ENCODE measurements around the gene SLC6A18. TPM values are rescaled to one million over a fixed set of nuclear protein-coding genes. Genes with fewer than 3 reads are reported as not detected.

Gene SLC6A18
- total RNA-seq, 4 donors from 2014 or later = not detected

DNA sequence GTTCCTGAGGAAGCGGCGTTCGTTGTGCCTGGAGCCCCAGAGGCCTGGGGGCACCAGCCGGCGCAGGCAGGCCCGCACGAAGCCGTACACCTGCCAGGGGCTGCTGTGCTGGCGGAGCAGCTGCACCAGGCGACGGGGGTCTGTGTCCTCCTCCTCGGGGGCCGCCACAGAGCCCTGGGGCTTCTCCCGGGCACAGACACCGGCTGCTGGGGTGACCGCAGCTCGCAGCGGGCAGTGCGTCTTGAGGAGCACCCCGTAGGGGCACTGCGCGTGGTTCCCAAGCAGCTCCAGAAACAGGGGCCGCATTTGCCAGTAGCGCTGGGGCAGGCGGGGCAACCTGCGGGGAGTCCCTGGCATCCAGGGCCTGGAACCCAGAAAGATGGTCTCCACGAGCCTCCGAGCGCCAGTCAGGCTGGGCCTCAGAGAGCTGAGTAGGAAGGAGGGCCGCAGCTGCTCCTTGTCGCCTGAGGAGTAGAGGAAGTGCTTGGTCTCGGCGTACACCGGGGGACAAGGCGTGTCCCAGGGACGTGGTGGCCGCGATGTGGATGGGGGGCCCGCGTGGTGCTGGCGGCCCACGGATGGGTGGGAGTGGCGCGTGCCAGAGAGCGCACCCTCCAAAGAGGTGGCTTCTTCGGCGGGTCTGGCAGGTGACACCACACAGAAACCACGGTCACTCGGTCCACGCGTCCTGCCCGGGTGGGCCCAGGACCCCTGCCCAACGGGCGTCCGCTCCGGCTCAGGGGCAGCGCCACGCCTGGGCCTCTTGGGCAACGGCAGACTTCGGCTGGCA lies 68.4 kb downstream of the SLC6A18 start:
- TF ChIP-seq POLR2A (IDR thresholded peaks at IDR 0.05) (no peak), EP300 (IDR thresholded peaks at IDR 0.05) (no peak)
- TF ChIP-seq, protein P1, sequence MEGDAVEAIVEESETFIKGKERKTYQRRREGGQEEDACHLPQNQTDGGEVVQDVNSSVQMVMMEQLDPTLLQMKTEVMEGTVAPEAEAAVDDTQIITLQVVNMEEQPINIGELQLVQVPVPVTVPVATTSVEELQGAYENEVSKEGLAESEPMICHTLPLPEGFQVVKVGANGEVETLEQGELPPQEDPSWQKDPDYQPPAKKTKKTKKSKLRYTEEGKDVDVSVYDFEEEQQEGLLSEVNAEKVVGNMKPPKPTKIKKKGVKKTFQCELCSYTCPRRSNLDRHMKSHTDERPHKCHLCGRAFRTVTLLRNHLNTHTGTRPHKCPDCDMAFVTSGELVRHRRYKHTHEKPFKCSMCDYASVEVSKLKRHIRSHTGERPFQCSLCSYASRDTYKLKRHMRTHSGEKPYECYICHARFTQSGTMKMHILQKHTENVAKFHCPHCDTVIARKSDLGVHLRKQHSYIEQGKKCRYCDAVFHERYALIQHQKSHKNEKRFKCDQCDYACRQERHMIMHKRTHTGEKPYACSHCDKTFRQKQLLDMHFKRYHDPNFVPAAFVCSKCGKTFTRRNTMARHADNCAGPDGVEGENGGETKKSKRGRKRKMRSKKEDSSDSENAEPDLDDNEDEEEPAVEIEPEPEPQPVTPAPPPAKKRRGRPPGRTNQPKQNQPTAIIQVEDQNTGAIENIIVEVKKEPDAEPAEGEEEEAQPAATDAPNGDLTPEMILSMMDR (IDR thresholded peaks at IDR 0.05) = no peak
- H3K27ac ChIP-seq = no peak overlapping the region
- no peak for DNase-seq (ENCODE audit: low spot score in 2 of 2)
- peaks cover 0 to 37% of the 10 kb centered on the region in 2 donors for H3K27me3 ChIP-seq
- peaks cover 0 to 14% (median 3%) of the 10 kb centered on the region in 4 donors for H3K4me1 ChIP-seq
- H3K4me3 ChIP-seq = no peak overlapping the region
- H3K36me3 ChIP-seq = no peaks in the 10 kb centered on the region
- H3K9me3 ChIP-seq = peaks cover 0 to 4% (median 0%) of the 10 kb centered on the region in 4 donors
- WGBS, 2 donors = 88 to 91% methylated on average over 41 to 45 of the region's 60 CpGs

DNA sequence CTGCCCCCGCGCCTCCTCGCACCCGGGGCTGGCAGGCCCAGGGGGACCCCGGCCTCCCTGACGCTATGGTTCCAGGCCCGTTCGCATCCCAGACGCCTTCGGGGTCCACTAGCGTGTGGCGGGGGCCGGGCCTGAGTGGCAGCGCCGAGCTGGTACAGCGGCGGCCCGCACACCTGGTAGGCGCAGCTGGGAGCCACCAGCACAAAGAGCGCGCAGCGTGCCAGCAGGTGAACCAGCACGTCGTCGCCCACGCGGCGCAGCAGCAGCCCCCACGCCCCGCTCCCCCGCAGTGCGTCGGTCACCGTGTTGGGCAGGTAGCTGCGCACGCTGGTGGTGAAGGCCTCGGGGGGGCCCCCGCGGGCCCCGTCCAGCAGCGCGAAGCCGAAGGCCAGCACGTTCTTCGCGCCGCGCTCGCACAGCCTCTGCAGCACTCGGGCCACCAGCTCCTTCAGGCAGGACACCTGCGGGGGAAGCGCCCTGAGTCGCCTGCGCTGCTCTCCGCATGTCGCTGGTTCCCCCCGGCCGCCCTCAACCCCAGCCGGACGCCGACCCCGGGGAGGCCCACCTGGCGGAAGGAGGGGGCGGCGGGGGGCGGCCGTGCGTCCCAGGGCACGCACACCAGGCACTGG lies 69.1 kb downstream of the SLC6A18 start:
- peaks cover 0 to 14% (median 3%) of the 10 kb centered on the region in 4 donors for H3K4me1 ChIP-seq
- WGBS, 2 donors = 43 to 53% methylated on average over 37 of the region's 69 CpGs
- no peak overlapping the region for H3K4me3 ChIP-seq
- TF ChIP-seq, protein P1 (IDR thresholded peaks at IDR 0.05) = no peak
- TF ChIP-seq EP300 (IDR thresholded peaks at IDR 0.05) = no peak
- TF ChIP-seq POLR2A (IDR thresholded peaks at IDR 0.05) = no peak
- no peak overlapping the region for H3K27ac ChIP-seq
- H3K27me3 ChIP-seq = peaks cover 0 to 37% of the 10 kb centered on the region in 2 donors
- H3K36me3 ChIP-seq = no peaks in the 10 kb centered on the region
- H3K9me3 ChIP-seq = no peaks in the 10 kb centered on the region
- no peak for DNase-seq (ENCODE audit: low spot score in 2 of 2)

DNA sequence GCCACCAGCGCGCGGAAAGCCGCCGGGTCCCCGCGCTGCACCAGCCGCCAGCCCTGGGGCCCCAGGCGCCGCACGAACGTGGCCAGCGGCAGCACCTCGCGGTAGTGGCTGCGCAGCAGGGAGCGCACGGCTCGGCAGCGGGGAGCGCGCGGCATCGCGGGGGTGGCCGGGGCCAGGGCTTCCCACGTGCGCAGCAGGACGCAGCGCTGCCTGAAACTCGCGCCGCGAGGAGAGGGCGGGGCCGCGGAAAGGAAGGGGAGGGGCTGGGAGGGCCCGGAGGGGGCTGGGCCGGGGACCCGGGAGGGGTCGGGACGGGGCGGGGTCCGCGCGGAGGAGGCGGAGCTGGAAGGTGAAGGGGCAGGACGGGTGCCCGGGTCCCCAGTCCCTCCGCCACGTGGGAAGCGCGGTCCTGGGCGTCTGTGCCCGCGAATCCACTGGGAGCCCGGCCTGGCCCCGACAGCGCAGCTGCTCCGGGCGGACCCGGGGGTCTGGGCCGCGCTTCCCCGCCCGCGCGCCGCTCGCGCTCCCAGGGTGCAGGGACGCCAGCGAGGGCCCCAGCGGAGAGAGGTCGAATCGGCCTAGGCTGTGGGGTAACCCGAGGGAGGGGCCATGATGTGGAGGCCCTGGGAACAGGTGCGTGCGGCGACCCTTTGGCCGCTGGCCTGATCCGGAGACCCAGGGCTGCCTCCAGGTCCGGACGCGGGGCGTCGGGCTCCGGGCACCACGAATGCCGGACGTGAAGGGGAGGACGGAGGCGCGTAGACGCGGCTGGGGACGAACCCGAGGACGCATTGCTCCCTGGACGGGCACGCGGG lies 69.9 kb downstream of the SLC6A18 start, which contains the start of gene TERT:
TSS of gene TERT (minus strand) at position 234 of the 815 bp plus-strand sequence. CDS start at position 155, 79 bp downstream.
- Histone ChIP-seq H3K27me3 (peaks cover 0 to 37% of the 10 kb centered on the region in 2 donors), H3K4me1 (peaks cover 0 to 14% (median 3%) of the 10 kb centered on the region in 4 donors), H3K27ac (no peak within 1 kb of the TSS), H3K36me3 (no peaks in the 10 kb centered on the region), H3K4me3 (no peak within 1 kb of the TSS), H3K9me3 (no peaks in the 10 kb centered on the region)
- TF ChIP-seq EP300 (IDR thresholded peaks at IDR 0.05) (no peak), POLR2A (IDR thresholded peaks at IDR 0.05) (no peak)
- TF ChIP-seq, protein P1 (IDR thresholded peaks at IDR 0.05) = no peak
- 4 to 7% methylated on average over 5 to 43 of the region's 102 CpGs for WGBS, 2 donors
- DNase-seq (ENCODE audit: low spot score in 2 of 2) = no peak

DNA sequence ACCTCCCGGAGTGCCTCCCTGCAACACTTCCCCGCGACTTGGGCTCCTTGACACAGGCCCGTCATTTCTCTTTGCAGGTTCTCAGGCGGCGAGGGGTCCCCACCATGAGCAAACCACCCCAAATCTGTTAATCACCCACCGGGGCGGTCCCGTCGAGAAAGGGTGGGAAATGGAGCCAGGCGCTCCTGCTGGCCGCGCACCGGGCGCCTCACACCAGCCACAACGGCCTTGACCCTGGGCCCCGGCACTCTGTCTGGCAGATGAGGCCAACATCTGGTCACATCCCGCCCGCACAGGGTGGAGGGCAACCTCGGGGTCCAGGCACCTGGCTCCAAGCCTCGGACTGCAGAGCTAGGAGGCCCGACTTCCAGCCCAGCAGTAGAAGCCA lies 70.5 kb downstream of the SLC6A18 start:
- Histone ChIP-seq H3K4me3 (no peak overlapping the region), H3K27ac (no peak overlapping the region), H3K4me1 (peaks cover 0 to 14% (median 3%) of the 10 kb centered on the region in 4 donors), H3K27me3 (peaks cover 0 to 37% of the 10 kb centered on the region in 2 donors), H3K36me3 (no peaks in the 10 kb centered on the region), H3K9me3 (no peaks in the 10 kb centered on the region)
- TF ChIP-seq, protein P1 (IDR thresholded peaks at IDR 0.05) = no peak
- TF ChIP-seq EP300 (IDR thresholded peaks at IDR 0.05) (no peak), POLR2A (IDR thresholded peaks at IDR 0.05) (no peak)
- WGBS, 2 donors = 30 to 52% methylated on average over 8 to 21 of the region's 22 CpGs
- no peak for DNase-seq (ENCODE audit: low spot score in 2 of 2)

Other genes with a start within 250 kb of the SLC6A18 start
- 1 to 10 TPM in 1 of 4 donors, under 1 TPM in 1, not detected in 2; 0.60 to 4.7 TPM for gene NKD2, start 216.6 kb upstream of the SLC6A18 start, total RNA-seq
- 10 to 100 TPM; 11.4 to 39.3 (median 18.8) TPM for gene SLC12A7, start 113.3 kb upstream of the SLC6A18 start, total RNA-seq
- gene SLC6A19, start 23.8 kb upstream of the SLC6A18 start, total RNA-seq = under 1 TPM in 1 of 4 donors, not detected in 3; under 0.01 TPM
- not detected for gene TERT, start 69.7 kb downstream of the SLC6A18 start, total RNA-seq
- 100 to 1,000 TPM in 1 of 4 donors, 10 to 100 TPM in 3; 68.8 to 102 (median 84.4) TPM for gene CLPTM1L, start 119.7 kb downstream of the SLC6A18 start, total RNA-seq
- under 1 TPM in 2 of 4 donors, not detected in 2; 0.20 to 0.90 TPM for gene SLC6A3, start 220.1 kb downstream of the SLC6A18 start, total RNA-seq

Measured in tibial nerve (tissue), 4 donors.